Measurements from ENCODE around the gene CD164. TPM values are rescaled to one million over a fixed set of nuclear protein-coding genes. Genes with fewer than 3 reads are reported as not detected.

CD164 gene
- total and polyA plus RNA-seq, 2 donors (not counting 3 experiments of a cell fraction or from before 2014, with no cell fraction given), result 116 to 172 TPM

GRCh38 chr6:109428889-109429477 is 46.7 kb upstream of the CD164 start:
- H3K4me2 ChIP-seq (ENCODE audit: insufficient read depth, low read length), result peak overlapping the region; percentile 20
- no peaks in the 10 kb centered on the region for H3K9me3 ChIP-seq (replicated peaks; ENCODE audit: control insufficient read depth, insufficient read depth, low read length)
- CTCF ChIA-PET, result interaction anchor here (1.0 kb wide), 1 partner anchor 32 kb away, joined by 3 read pairs; no protein-coding TSS in a partner anchor

DNA sequence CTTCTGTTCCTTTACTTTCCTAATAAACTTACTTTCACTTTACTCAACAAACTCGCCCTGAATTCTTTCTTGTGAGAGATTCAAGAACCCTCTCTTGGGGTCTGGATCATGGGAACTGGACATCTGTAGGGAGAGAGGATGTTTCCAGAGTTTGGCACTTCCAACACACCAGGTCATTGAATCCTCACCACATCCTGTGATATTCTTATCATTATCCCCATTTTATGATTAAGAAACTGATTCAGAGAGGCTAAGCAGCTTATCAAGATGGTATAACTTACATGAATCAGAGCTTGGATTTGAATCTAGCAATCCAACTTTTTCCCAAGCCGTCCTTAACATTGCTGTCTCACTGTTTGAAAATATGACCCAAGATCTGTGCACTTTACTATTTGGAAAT is 42.7 kb upstream of the CD164 start:
- TF ChIP-seq MAX (IDR thresholded peaks at IDR 0.05; ENCODE audit: insufficient read depth, insufficient read length), result no peak
- TF ChIP-seq POLR2A (IDR thresholded peaks at IDR 0.05; ENCODE audit: low read depth, low read length), result no peak
- TF ChIP-seq FOS (IDR thresholded peaks at IDR 0.05; ENCODE audit: borderline replicate concordance, insufficient read depth, low read length), result no peak
- TF ChIP-seq EZH2 (IDR thresholded peaks at IDR 0.05; ENCODE audit: borderline replicate concordance, low read depth, low read length, severe bottlenecking), result no peak
- TF ChIP-seq GATA2 (IDR thresholded peaks at IDR 0.05; ENCODE audit: insufficient read depth, insufficient read length, low read depth, low read length), result no peak
- no peak for TF ChIP-seq JUN (IDR thresholded peaks at IDR 0.05; ENCODE audit: borderline replicate concordance, insufficient read depth, insufficient read length, low read depth)
- no peak for TF ChIP-seq MYC (IDR thresholded peaks at IDR 0.05; ENCODE audit: low read depth, low read length)
- TF ChIP-seq, protein P1, sequence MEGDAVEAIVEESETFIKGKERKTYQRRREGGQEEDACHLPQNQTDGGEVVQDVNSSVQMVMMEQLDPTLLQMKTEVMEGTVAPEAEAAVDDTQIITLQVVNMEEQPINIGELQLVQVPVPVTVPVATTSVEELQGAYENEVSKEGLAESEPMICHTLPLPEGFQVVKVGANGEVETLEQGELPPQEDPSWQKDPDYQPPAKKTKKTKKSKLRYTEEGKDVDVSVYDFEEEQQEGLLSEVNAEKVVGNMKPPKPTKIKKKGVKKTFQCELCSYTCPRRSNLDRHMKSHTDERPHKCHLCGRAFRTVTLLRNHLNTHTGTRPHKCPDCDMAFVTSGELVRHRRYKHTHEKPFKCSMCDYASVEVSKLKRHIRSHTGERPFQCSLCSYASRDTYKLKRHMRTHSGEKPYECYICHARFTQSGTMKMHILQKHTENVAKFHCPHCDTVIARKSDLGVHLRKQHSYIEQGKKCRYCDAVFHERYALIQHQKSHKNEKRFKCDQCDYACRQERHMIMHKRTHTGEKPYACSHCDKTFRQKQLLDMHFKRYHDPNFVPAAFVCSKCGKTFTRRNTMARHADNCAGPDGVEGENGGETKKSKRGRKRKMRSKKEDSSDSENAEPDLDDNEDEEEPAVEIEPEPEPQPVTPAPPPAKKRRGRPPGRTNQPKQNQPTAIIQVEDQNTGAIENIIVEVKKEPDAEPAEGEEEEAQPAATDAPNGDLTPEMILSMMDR (IDR thresholded peaks at IDR 0.05; ENCODE audit: extremely low read depth in 1 of 2, insufficient read depth in 1 of 2, low read depth in 1 of 2, low read length in 2 of 2), result no peak
- no peak for TF ChIP-seq POLR2AphosphoS5 (IDR thresholded peaks at IDR 0.05; ENCODE audit: insufficient read depth, low read depth, low read length)
- no peak overlapping the region for H3K9ac ChIP-seq (replicated peaks; ENCODE audit: extremely low read depth, insufficient read depth, low read length)
- H3K9me3 ChIP-seq (replicated peaks; ENCODE audit: control insufficient read depth, insufficient read depth, low read length), result no peaks in the 10 kb centered on the region
- DNase-seq (ENCODE audit: low read depth, low spot score), result no peak
- CTCF ChIA-PET, result interaction anchor here (1.2 kb wide), 1 partner anchor 12 kb away, joined by 3 read pairs; no protein-coding TSS in a partner anchor
- intact Hi-C loops (cut with micrococcal nuclease), result no loop called here
- no peak overlapping the region for H3K4me3 ChIP-seq (replicated peaks in 1 of 3; ENCODE audit: insufficient read depth in 1 of 3, low read depth in 1 of 3, low read length in 3 of 3)
- H3K27ac ChIP-seq (ENCODE audit: insufficient read depth, low read depth, low read length), result no peak overlapping the region
- FAIRE-seq, result no peak
- peaks cover 6% of the 10 kb centered on the region for H3K4me1 ChIP-seq (ENCODE audit: control insufficient read depth, extremely low read depth, insufficient read depth, low read length)
- no peak overlapping the region for H3K4me2 ChIP-seq (ENCODE audit: insufficient read depth, low read length)
- no peaks in the 10 kb centered on the region for H4K20me1 ChIP-seq (replicated peaks; ENCODE audit: control insufficient read depth, extremely low read depth, insufficient read depth, low read length)
- H3K36me3 ChIP-seq (ENCODE audit: control insufficient read depth in 2 of 2, extremely low read depth in 1 of 2, insufficient read depth in 2 of 2, low read length in 2 of 2), result no peaks in the 10 kb centered on the region
- no peaks in the 10 kb centered on the region for H3K79me2 ChIP-seq (ENCODE audit: control insufficient read depth, insufficient read depth, low read length)
- dilution Hi-C loops (cut with MboI; ENCODE audit: extremely low pct_ligation_motif_present, low sequenced_read_pairs), result no loop called here
- peaks cover 0 to 4% of the 10 kb centered on the region in 2 experiments for H3K27me3 ChIP-seq (ENCODE audit: control insufficient read depth in 2 of 2, insufficient read depth in 2 of 2, low read length in 2 of 2)
- no peak overlapping the region for H2AFZ ChIP-seq (ENCODE audit: low read depth, low read length)
- no peaks in the 10 kb centered on the region for H3K9me1 ChIP-seq (replicated peaks; ENCODE audit: control insufficient read depth, extremely low read depth, insufficient read depth, low read length)
- BruUV-seq (replicated peaks), result no TSS peak
- POLR2A ChIA-PET, result no interaction called here

More at GRCh38 chr6:109428889-109429477, 46.7 kb upstream of the CD164 start:
- POLR2A ChIA-PET, result interaction anchor here (0.7 kb wide), 1 partner anchor 12 kb away, joined by 5 read pairs; no protein-coding TSS in a partner anchor
- DNase-seq (ENCODE audit: low read depth, low spot score) (peak; percentile 80), FAIRE-seq (peak; percentile 83)
- H3K79me2 ChIP-seq (ENCODE audit: control insufficient read depth, insufficient read depth, low read length), result no peaks in the 10 kb centered on the region
- no peaks in the 10 kb centered on the region for H4K20me1 ChIP-seq (replicated peaks; ENCODE audit: control insufficient read depth, extremely low read depth, insufficient read depth, low read length)
- no peak for TF ChIP-seq POLR2AphosphoS5 (IDR thresholded peaks at IDR 0.05; ENCODE audit: insufficient read depth, low read depth, low read length)
- TF ChIP-seq JUN (IDR thresholded peaks at IDR 0.05; ENCODE audit: borderline replicate concordance, insufficient read depth, insufficient read length, low read depth), result peak; percentile 79
- H2AFZ ChIP-seq (ENCODE audit: low read depth, low read length), result peak overlapping the region; percentile 1
- no TSS peak for BruUV-seq (replicated peaks)
- no peaks in the 10 kb centered on the region for H3K9me1 ChIP-seq (replicated peaks; ENCODE audit: control insufficient read depth, extremely low read depth, insufficient read depth, low read length)
- H3K36me3 ChIP-seq (ENCODE audit: control insufficient read depth in 2 of 2, extremely low read depth in 1 of 2, insufficient read depth in 2 of 2, low read length in 2 of 2), result no peaks in the 10 kb centered on the region
- H3K27ac ChIP-seq (ENCODE audit: insufficient read depth, low read depth, low read length), result no peak overlapping the region
- H3K27me3 ChIP-seq (ENCODE audit: control insufficient read depth in 2 of 2, insufficient read depth in 2 of 2, low read length in 2 of 2), result peaks cover 0 to 3% of the 10 kb centered on the region in 2 experiments
- H3K9ac ChIP-seq (replicated peaks; ENCODE audit: extremely low read depth, insufficient read depth, low read length), result no peak overlapping the region
- no peak overlapping the region for H3K4me3 ChIP-seq (replicated peaks in 1 of 3; ENCODE audit: insufficient read depth in 1 of 3, low read depth in 1 of 3, low read length in 3 of 3)
- peaks cover 6% of the 10 kb centered on the region for H3K4me1 ChIP-seq (ENCODE audit: control insufficient read depth, extremely low read depth, insufficient read depth, low read length)
- dilution Hi-C loops (cut with MboI; ENCODE audit: extremely low pct_ligation_motif_present, low sequenced_read_pairs) (no loop called here), intact Hi-C loops (cut with micrococcal nuclease) (no loop called here)

Measured in endothelial cell of umbilical vein (primary cell).